Measurements from ENCODE around the gene TMEM19. TPM values are rescaled to one million over a fixed set of nuclear protein-coding genes. Genes with fewer than 3 reads are reported as not detected.

Gene TMEM19
- total RNA-seq, 4 donors from 2014 or later = 9.6 to 24.2 (median 16.6) TPM

GRCh38 chr12:71731439-71732356, 45.8 kb downstream of the TMEM19 start:
- WGBS = 85% methylated on average over 21 of the region's 21 CpGs
- intact Hi-C loops (cut with DNase I) = no loop called here

GRCh38 chr12:71732357-71732712, 46.5 kb downstream of the TMEM19 start:
- TF ChIP-seq POLR2A (IDR thresholded peaks at IDR 0.05; ENCODE audit: low read depth) (no peak), CTCF (IDR thresholded peaks at IDR 0.05) (no peak), EP300 (IDR thresholded peaks at IDR 0.05) (no peak), POLR2AphosphoS5 (IDR thresholded peaks at IDR 0.05) (no peak)
- Histone ChIP-seq H3K36me3 (no peaks in the 10 kb centered on the region), H3K27me3 (peaks cover 0 to 3% (median 0%) of the 10 kb centered on the region in 4 donors), H3K4me1 (no peaks in the 10 kb centered on the region), H3K9me3 (no peaks in the 10 kb centered on the region), H3K27ac (replicated peaks in 1 of 4) (no peak overlapping the region), H3K4me3 (no peak overlapping the region)
- 84% methylated on average over 3 of the region's 3 CpGs for WGBS
- DNase-seq (ENCODE audit: extremely low spot score) = no peak
- intact Hi-C loops (cut with DNase I) = no loop called here

More at GRCh38 chr12:71731439-71732356, 45.8 kb downstream of the TMEM19 start:
- TF ChIP-seq POLR2AphosphoS5 (IDR thresholded peaks at IDR 0.05) = no peak
- TF ChIP-seq EP300 (IDR thresholded peaks at IDR 0.05) = no peak
- TF ChIP-seq POLR2A (IDR thresholded peaks at IDR 0.05; ENCODE audit: low read depth) = no peak
- TF ChIP-seq CTCF (IDR thresholded peaks at IDR 0.05) = no peak
- H3K9me3 ChIP-seq = no peaks in the 10 kb centered on the region
- H3K4me1 ChIP-seq = no peaks in the 10 kb centered on the region
- H3K27ac ChIP-seq (replicated peaks in 1 of 4) = no peak overlapping the region
- H3K36me3 ChIP-seq = no peaks in the 10 kb centered on the region
- no peak overlapping the region for H3K4me3 ChIP-seq
- no peak for DNase-seq (ENCODE audit: extremely low spot score)
- peaks cover 0 to 3% (median 0%) of the 10 kb centered on the region in 4 donors for H3K27me3 ChIP-seq

GRCh38 chr12:71737197-71737596, 51.3 kb downstream of the TMEM19 start:
- intact Hi-C loops (cut with DNase I) = no loop called here
- no peaks in the 10 kb centered on the region for H3K4me1 ChIP-seq
- no peak overlapping the region for H3K4me3 ChIP-seq
- no peak for TF ChIP-seq POLR2A (IDR thresholded peaks at IDR 0.05; ENCODE audit: low read depth)
- TF ChIP-seq CTCF (IDR thresholded peaks at IDR 0.05) = no peak
- no peak for TF ChIP-seq POLR2AphosphoS5 (IDR thresholded peaks at IDR 0.05)
- no peak for TF ChIP-seq EP300 (IDR thresholded peaks at IDR 0.05)
- no peaks in the 10 kb centered on the region for H3K36me3 ChIP-seq
- 100% methylated on average over 1 of the region's 1 CpG for WGBS
- no peak for DNase-seq (ENCODE audit: extremely low spot score)
- H3K27me3 ChIP-seq = no peaks in the 10 kb centered on the region
- no peak overlapping the region for H3K27ac ChIP-seq (replicated peaks in 1 of 4)
- no peaks in the 10 kb centered on the region for H3K9me3 ChIP-seq

GRCh38 chr12:71742998-71743397, 57.1 kb downstream of the TMEM19 start:
- no peak for DNase-seq (ENCODE audit: extremely low spot score)
- Histone ChIP-seq H3K4me3 (no peak overlapping the region), H3K27ac (replicated peaks in 1 of 4) (no peak overlapping the region), H3K27me3 (no peaks in the 10 kb centered on the region), H3K36me3 (no peaks in the 10 kb centered on the region), H3K4me1 (no peaks in the 10 kb centered on the region), H3K9me3 (no peaks in the 10 kb centered on the region)
- intact Hi-C loops (cut with DNase I) = loop anchor here (5.0 kb wide), 1 partner anchor 326 kb away; no protein-coding TSS in a partner anchor
- WGBS = 0% methylated on average over 1 of the region's 1 CpG
- TF ChIP-seq CTCF (IDR thresholded peaks at IDR 0.05) = no peak
- TF ChIP-seq EP300 (IDR thresholded peaks at IDR 0.05) = no peak
- no peak for TF ChIP-seq POLR2AphosphoS5 (IDR thresholded peaks at IDR 0.05)
